WTC11 (cell line): Measurements from ENCODE around the gene FBXL2. TPM values are rescaled to one million over a fixed set of nuclear protein-coding genes. Genes with fewer than 3 reads are reported as not detected.

Experiments used
- ATAC-seq: fragments of 200-7000 bp; cut with Tn5 transposase; 2 replicates; pipeline ENCODE4 v1.10.0; 2021; ENCODE audit warnings: mild to moderate bottlenecking, moderate library complexity
- CTCF ChIA-PET: fragments of 300-600 bp; sonication (Branson Sonifier 250); formaldehyde crosslinking; loops from one replicate; lab custom pipeline; 2021; ENCODE audit warnings: antibody characterized with exemption; lab: Charles Lee
- POLR2A ChIA-PET: fragments of 350-600 bp; sonication (Branson Sonifier 250); formaldehyde crosslinking; loops from one replicate; lab custom pipeline; 2021; ENCODE audit warnings: antibody characterized with exemption; lab: Charles Lee
- DNase-seq: peaks from one replicate; pipeline ENCODE4 v3.0.0; 2021; ENCODE audit warnings: low spot score
- H3K27ac Mint-ChIP-seq: 2 replicates; pipeline ENCODE4 v1.8.0; 2021; ENCODE audit warnings: mixed read lengths
- H3K27me3 Mint-ChIP-seq: 2 replicates; pipeline ENCODE4 v1.8.0; 2021; ENCODE audit warnings: low read depth, mild to moderate bottlenecking, moderate library complexity, mixed read lengths
- H3K36me3 Mint-ChIP-seq: 2 replicates; pipeline ENCODE4 v1.8.0; 2021; ENCODE audit warnings: mixed read lengths
- H3K4me1 Mint-ChIP-seq: 2 replicates; pipeline ENCODE4 v1.8.0; 2022; ENCODE audit warnings: mixed read lengths
- H3K4me3 Mint-ChIP-seq: 2 replicates; pipeline ENCODE4 v1.8.0; 2021; ENCODE audit warnings: mild to moderate bottlenecking, moderate library complexity, mixed read lengths
- H3K9me3 Mint-ChIP-seq: 2 replicates; pipeline ENCODE4 v1.8.0; 2021; ENCODE audit warnings: mixed read lengths
- CBFB ChIP-seq: sonication (generic); formaldehyde crosslinking; IDR thresholded peaks from 2 replicates; pipeline ENCODE4 v1.8.1; 2022; ENCODE audit warnings: mild to moderate bottlenecking, low read depth, missing genetic modification reagents
- CREM ChIP-seq: sonication (generic); formaldehyde crosslinking; IDR thresholded peaks from 2 replicates; pipeline ENCODE4 v1.8.1; 2022; ENCODE audit warnings: mild to moderate bottlenecking, missing genetic modification reagents, moderate library complexity
- GABPB1 ChIP-seq: sonication (generic); formaldehyde crosslinking; IDR thresholded peaks from 2 replicates; pipeline ENCODE4 v1.8.1; 2023; ENCODE audit warnings: mild to moderate bottlenecking, missing genetic modification reagents
- MXD4 ChIP-seq: fragments of 250-450 bp; sonication (Bioruptor Pico); IDR thresholded peaks from 2 replicates; pipeline ENCODE4 v1.8.0; 2021; ENCODE audit warnings: mild to moderate bottlenecking, moderate library complexity, borderline replicate concordance
- MYBL2 ChIP-seq: sonication (generic); formaldehyde crosslinking; IDR thresholded peaks from 2 replicates; pipeline ENCODE4 v1.8.1; 2023; ENCODE audit warnings: mild to moderate bottlenecking, moderate library complexity, missing genetic modification reagents
- NR2C2 ChIP-seq: sonication (generic); formaldehyde crosslinking; IDR thresholded peaks from 2 replicates; pipeline ENCODE4 v1.8.0; 2022; ENCODE audit warnings: mild to moderate bottlenecking, missing genetic modification reagents
- ZNF263 ChIP-seq: sonication (generic); formaldehyde crosslinking; IDR thresholded peaks from 2 replicates; pipeline ENCODE4 v1.8.1; 2022; ENCODE audit warnings: low read depth, mild to moderate bottlenecking, moderate library complexity, missing genetic modification reagents
- ZNF396 ChIP-seq: fragments of 250-450 bp; sonication (Bioruptor Pico); IDR thresholded peaks from 2 replicates; pipeline ENCODE4 v1.8.0; 2021; ENCODE audit warnings: mild to moderate bottlenecking, moderate library complexity, borderline replicate concordance
- ZNF416 ChIP-seq: fragments of 250-450 bp; sonication (Bioruptor Pico); IDR thresholded peaks from 2 replicates; pipeline ENCODE4 v1.9.0; 2021; ENCODE audit warnings: mild to moderate bottlenecking, inconsistent platforms
- total RNA-seq: library from RNA; stranded (reverse); gene quantifications from 3 replicates; pipeline ENCODE4 v1.2.3, GENCODE V29; 2021
- TF ChIP-seq, protein P1 (sequence below): sonication (generic); formaldehyde crosslinking; IDR thresholded peaks from 2 replicates; pipeline ENCODE4 v1.8.0; 2023; ENCODE audit warnings: missing genetic modification reagents, mild to moderate bottlenecking, borderline replicate concordance
- TF ChIP-seq, protein P2 (sequence below): fragments of 250-450 bp; sonication (Bioruptor Pico); IDR thresholded peaks from 2 replicates; pipeline ENCODE4 v1.9.0; 2021; ENCODE audit warnings: mild to moderate bottlenecking
- TF ChIP-seq, protein P3 (sequence below): sonication (generic); formaldehyde crosslinking; IDR thresholded peaks from 2 replicates; pipeline ENCODE4 v1.8.1; 2022; ENCODE audit warnings: low read depth, mild to moderate bottlenecking, moderate library complexity, missing genetic modification reagents, borderline replicate concordance
- TF ChIP-seq, protein P4 (sequence below): sonication (generic); formaldehyde crosslinking; IDR thresholded peaks from 2 replicates; pipeline ENCODE4 v1.8.1; 2023; ENCODE audit warnings: mild to moderate bottlenecking, missing genetic modification reagents, moderate library complexity
- TF ChIP-seq, protein P5 (sequence below): sonication (generic); formaldehyde crosslinking; IDR thresholded peaks from 2 replicates; pipeline ENCODE4 v1.8.1; 2023; ENCODE audit warnings: mild to moderate bottlenecking, missing genetic modification reagents, borderline replicate concordance
- TF ChIP-seq, protein P6 (sequence below): sonication (generic); formaldehyde crosslinking; IDR thresholded peaks from 2 replicates; pipeline ENCODE4 v1.8.1; 2022; ENCODE audit warnings: mild to moderate bottlenecking, moderate library complexity, missing genetic modification reagents
- TF ChIP-seq, protein P7 (sequence below): sonication (generic); formaldehyde crosslinking; IDR thresholded peaks from 2 replicates; pipeline ENCODE4 v1.8.1; 2023; ENCODE audit warnings: mild to moderate bottlenecking, missing genetic modification reagents, moderate library complexity

FBXL2 gene
- total RNA-seq, 1 experiment from 2014 or later, result 2.9 TPM

DNA sequence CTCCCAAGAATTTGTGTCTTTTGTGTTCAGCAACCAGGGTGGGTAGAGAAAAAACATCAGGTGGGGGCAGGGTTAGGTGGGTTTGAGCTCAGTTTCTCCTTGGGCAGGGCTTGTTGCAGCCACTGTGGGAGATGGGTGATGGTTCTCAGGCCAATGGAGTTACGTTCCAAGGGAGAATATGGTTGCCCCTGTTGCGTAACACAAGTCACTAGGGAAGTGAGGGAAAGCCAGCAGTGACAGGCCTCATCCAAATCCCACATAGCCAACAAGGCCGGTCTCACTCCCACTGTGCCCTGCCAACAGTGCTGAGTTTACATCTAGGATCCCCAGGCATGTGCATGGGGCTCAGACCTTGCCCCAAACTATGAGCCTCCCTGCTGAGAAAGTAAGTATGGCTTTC, 7.9 kb upstream of the FBXL2 start:
- Mint-ChIP-seq H3K9me3 (peaks cover 69% of the 10 kb centered on the region), H3K4me1 (no peaks in the 10 kb centered on the region), H3K27me3 (peaks cover 10% of the 10 kb centered on the region; the same call in 1 of the 2 replicates), H3K4me3 (no peak overlapping the region), H3K27ac (no peak overlapping the region), H3K36me3 (peaks cover 36% of the 10 kb centered on the region)
- ATAC-seq, result no peak
- no peak for DNase-seq
- ChIA-PET POLR2A (no interaction called here), CTCF (interaction anchor here (0.7 kb wide), 1 partner anchor 138 kb away, joined by 3 read pairs; no protein-coding TSS in a partner anchor)
- TF ChIP-seq, protein P1, sequence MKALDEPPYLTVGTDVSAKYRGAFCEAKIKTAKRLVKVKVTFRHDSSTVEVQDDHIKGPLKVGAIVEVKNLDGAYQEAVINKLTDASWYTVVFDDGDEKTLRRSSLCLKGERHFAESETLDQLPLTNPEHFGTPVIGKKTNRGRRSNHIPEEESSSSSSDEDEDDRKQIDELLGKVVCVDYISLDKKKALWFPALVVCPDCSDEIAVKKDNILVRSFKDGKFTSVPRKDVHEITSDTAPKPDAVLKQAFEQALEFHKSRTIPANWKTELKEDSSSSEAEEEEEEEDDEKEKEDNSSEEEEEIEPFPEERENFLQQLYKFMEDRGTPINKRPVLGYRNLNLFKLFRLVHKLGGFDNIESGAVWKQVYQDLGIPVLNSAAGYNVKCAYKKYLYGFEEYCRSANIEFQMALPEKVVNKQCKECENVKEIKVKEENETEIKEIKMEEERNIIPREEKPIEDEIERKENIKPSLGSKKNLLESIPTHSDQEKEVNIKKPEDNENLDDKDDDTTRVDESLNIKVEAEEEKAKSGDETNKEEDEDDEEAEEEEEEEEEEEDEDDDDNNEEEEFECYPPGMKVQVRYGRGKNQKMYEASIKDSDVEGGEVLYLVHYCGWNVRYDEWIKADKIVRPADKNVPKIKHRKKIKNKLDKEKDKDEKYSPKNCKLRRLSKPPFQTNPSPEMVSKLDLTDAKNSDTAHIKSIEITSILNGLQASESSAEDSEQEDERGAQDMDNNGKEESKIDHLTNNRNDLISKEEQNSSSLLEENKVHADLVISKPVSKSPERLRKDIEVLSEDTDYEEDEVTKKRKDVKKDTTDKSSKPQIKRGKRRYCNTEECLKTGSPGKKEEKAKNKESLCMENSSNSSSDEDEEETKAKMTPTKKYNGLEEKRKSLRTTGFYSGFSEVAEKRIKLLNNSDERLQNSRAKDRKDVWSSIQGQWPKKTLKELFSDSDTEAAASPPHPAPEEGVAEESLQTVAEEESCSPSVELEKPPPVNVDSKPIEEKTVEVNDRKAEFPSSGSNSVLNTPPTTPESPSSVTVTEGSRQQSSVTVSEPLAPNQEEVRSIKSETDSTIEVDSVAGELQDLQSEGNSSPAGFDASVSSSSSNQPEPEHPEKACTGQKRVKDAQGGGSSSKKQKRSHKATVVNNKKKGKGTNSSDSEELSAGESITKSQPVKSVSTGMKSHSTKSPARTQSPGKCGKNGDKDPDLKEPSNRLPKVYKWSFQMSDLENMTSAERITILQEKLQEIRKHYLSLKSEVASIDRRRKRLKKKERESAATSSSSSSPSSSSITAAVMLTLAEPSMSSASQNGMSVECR, result no peak
- TF ChIP-seq, protein P2, sequence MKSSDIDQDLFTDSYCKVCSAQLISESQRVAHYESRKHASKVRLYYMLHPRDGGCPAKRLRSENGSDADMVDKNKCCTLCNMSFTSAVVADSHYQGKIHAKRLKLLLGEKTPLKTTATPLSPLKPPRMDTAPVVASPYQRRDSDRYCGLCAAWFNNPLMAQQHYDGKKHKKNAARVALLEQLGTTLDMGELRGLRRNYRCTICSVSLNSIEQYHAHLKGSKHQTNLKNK (CRISPR knock-in tag), result no peak
- TF ChIP-seq ZNF263 (CRISPR knock-in tag) (no peak), MXD4 (no peak), MYBL2 (CRISPR knock-in tag) (no peak), ZNF416 (CRISPR knock-in tag) (no peak), GABPB1 (no peak), CREM (no peak), CBFB (CRISPR knock-in tag) (no peak), NR2C2 (no peak), ZNF396 (no peak)
- TF ChIP-seq, protein P3, sequence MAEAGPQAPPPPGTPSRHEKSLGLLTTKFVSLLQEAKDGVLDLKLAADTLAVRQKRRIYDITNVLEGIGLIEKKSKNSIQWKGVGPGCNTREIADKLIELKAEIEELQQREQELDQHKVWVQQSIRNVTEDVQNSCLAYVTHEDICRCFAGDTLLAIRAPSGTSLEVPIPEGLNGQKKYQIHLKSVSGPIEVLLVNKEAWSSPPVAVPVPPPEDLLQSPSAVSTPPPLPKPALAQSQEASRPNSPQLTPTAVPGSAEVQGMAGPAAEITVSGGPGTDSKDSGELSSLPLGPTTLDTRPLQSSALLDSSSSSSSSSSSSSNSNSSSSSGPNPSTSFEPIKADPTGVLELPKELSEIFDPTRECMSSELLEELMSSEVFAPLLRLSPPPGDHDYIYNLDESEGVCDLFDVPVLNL (CRISPR knock-in tag), result no peak
- TF ChIP-seq, protein P4, sequence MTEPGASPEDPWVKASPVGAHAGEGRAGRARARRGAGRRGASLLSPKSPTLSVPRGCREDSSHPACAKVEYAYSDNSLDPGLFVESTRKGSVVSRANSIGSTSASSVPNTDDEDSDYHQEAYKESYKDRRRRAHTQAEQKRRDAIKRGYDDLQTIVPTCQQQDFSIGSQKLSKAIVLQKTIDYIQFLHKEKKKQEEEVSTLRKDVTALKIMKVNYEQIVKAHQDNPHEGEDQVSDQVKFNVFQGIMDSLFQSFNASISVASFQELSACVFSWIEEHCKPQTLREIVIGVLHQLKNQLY (CRISPR knock-in tag), result no peak
- TF ChIP-seq, protein P5, sequence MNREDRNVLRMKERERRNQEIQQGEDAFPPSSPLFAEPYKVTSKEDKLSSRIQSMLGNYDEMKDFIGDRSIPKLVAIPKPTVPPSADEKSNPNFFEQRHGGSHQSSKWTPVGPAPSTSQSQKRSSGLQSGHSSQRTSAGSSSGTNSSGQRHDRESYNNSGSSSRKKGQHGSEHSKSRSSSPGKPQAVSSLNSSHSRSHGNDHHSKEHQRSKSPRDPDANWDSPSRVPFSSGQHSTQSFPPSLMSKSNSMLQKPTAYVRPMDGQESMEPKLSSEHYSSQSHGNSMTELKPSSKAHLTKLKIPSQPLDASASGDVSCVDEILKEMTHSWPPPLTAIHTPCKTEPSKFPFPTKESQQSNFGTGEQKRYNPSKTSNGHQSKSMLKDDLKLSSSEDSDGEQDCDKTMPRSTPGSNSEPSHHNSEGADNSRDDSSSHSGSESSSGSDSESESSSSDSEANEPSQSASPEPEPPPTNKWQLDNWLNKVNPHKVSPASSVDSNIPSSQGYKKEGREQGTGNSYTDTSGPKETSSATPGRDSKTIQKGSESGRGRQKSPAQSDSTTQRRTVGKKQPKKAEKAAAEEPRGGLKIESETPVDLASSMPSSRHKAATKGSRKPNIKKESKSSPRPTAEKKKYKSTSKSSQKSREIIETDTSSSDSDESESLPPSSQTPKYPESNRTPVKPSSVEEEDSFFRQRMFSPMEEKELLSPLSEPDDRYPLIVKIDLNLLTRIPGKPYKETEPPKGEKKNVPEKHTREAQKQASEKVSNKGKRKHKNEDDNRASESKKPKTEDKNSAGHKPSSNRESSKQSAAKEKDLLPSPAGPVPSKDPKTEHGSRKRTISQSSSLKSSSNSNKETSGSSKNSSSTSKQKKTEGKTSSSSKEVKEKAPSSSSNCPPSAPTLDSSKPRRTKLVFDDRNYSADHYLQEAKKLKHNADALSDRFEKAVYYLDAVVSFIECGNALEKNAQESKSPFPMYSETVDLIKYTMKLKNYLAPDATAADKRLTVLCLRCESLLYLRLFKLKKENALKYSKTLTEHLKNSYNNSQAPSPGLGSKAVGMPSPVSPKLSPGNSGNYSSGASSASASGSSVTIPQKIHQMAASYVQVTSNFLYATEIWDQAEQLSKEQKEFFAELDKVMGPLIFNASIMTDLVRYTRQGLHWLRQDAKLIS (CRISPR knock-in tag), result no peak
- TF ChIP-seq, protein P6, sequence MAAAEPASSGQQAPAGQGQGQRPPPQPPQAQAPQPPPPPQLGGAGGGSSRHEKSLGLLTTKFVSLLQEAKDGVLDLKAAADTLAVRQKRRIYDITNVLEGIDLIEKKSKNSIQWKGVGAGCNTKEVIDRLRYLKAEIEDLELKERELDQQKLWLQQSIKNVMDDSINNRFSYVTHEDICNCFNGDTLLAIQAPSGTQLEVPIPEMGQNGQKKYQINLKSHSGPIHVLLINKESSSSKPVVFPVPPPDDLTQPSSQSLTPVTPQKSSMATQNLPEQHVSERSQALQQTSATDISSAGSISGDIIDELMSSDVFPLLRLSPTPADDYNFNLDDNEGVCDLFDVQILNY, result no peak
- TF ChIP-seq, protein P7, sequence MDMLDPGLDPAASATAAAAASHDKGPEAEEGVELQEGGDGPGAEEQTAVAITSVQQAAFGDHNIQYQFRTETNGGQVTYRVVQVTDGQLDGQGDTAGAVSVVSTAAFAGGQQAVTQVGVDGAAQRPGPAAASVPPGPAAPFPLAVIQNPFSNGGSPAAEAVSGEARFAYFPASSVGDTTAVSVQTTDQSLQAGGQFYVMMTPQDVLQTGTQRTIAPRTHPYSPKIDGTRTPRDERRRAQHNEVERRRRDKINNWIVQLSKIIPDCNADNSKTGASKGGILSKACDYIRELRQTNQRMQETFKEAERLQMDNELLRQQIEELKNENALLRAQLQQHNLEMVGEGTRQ (CRISPR knock-in tag), result no peak
